ACC112 (cell line): ENCODE results near the gene ITGB6.

Source experiments
- H2AFZ ChIP-seq: fragments of 200-600 bp; sonication (generic); one replicate; pipeline ENCODE4 v1.6.0; 2017; ENCODE audit warnings: antibody characterized with exemption, low read length; ENCODE audit not compliant: unreplicated experiment
- H3K27ac ChIP-seq: fragments of 200-600 bp; sonication (generic); 2 replicates; pipeline ENCODE4 v1.5.1; 2014; ENCODE audit warnings: low read depth, mild to moderate bottlenecking, antibody characterized with exemption, low read length, moderate library complexity
- H3K27me3 ChIP-seq: fragments of 200-600 bp; sonication (generic); 2 replicates; pipeline ENCODE4 v1.6.1; 2014; ENCODE audit warnings: mild to moderate bottlenecking, antibody characterized with exemption, low read length, moderate library complexity, mixed read lengths; ENCODE audit not compliant: insufficient read depth
- H3K36me3 ChIP-seq: fragments of 200-600 bp; sonication (generic); 2 replicates; pipeline ENCODE4 v1.6.1; 2016; ENCODE audit warnings: mild to moderate bottlenecking, antibody characterized with exemption, low read length, moderate library complexity, mixed read lengths; ENCODE audit not compliant: insufficient read depth
- H3K4me1 ChIP-seq: fragments of 200-600 bp; sonication (generic); one replicate; pipeline ENCODE4 v1.6.1; 2016; ENCODE audit warnings: low read length, mixed read lengths; ENCODE audit not compliant: insufficient read depth, unreplicated experiment, control insufficient read depth
- H3K4me3 ChIP-seq: fragments of 200-600 bp; sonication (generic); 2 replicates; pipeline ENCODE4 v1.5.1; 2014; ENCODE audit warnings: mild to moderate bottlenecking, low read depth, low read length
- H3K79me2 ChIP-seq: fragments of 200-600 bp; sonication (generic); one replicate; pipeline ENCODE4 v1.6.0; 2016; ENCODE audit warnings: low read length; ENCODE audit not compliant: control insufficient read depth, unreplicated experiment, insufficient read depth

Gene ITGB6

GRCh38 chr2:160110674-160111239 lies 89.3 kb downstream of the ITGB6 start:
- no peak overlapping the region for H3K4me3 ChIP-seq
- H3K27ac ChIP-seq = no peak overlapping the region
- H3K79me2 ChIP-seq = no peaks in the 10 kb centered on the region
- peaks cover 5% of the 10 kb centered on the region for H3K4me1 ChIP-seq
- H2AFZ ChIP-seq = peak overlapping the region; percentile 36
- no peaks in the 10 kb centered on the region for H3K36me3 ChIP-seq
- no peaks in the 10 kb centered on the region for H3K27me3 ChIP-seq

GRCh38 chr2:160109939-160110673 lies 90.0 kb downstream of the ITGB6 start:
- Histone ChIP-seq H3K4me3 (no peak overlapping the region), H3K79me2 (no peaks in the 10 kb centered on the region), H2AFZ (peak overlapping the region; percentile 36), H3K27ac (no peak overlapping the region), H3K27me3 (no peaks in the 10 kb centered on the region), H3K4me1 (peaks cover 5% of the 10 kb centered on the region), H3K36me3 (no peaks in the 10 kb centered on the region)

GRCh38 chr2:160109243-160109642 lies 90.8 kb downstream of the ITGB6 start:
- peaks cover 5% of the 10 kb centered on the region for H3K4me1 ChIP-seq

GRCh38 chr2:160108646-160109045 lies 91.4 kb downstream of the ITGB6 start:
- Histone ChIP-seq H3K27ac (no peak overlapping the region), H2AFZ (no peak overlapping the region), H3K36me3 (no peaks in the 10 kb centered on the region)

More at GRCh38 chr2:160109243-160109642, 90.8 kb downstream of the ITGB6 start:
- Histone ChIP-seq H3K27ac (no peak overlapping the region), H2AFZ (no peak overlapping the region), H3K4me3 (no peak overlapping the region), H3K36me3 (no peaks in the 10 kb centered on the region), H3K79me2 (no peaks in the 10 kb centered on the region), H3K27me3 (no peaks in the 10 kb centered on the region)

GRCh38 chr2:160105366-160105765 lies 94.7 kb downstream of the ITGB6 start:
- Histone ChIP-seq H3K27me3 (no peaks in the 10 kb centered on the region), H3K36me3 (no peaks in the 10 kb centered on the region)

More at GRCh38 chr2:160108646-160109045, 91.4 kb downstream of the ITGB6 start:
- H3K4me3 ChIP-seq = no peak overlapping the region
- no peaks in the 10 kb centered on the region for H3K27me3 ChIP-seq
- no peaks in the 10 kb centered on the region for H3K79me2 ChIP-seq
- peaks cover 5% of the 10 kb centered on the region for H3K4me1 ChIP-seq

GRCh38 chr2:160104115-160104514 lies 96.0 kb downstream of the ITGB6 start:
- Histone ChIP-seq H3K27ac (no peak overlapping the region), H3K4me3 (no peak overlapping the region), H3K36me3 (no peaks in the 10 kb centered on the region), H2AFZ (no peak overlapping the region), H3K27me3 (no peaks in the 10 kb centered on the region), H3K79me2 (no peaks in the 10 kb centered on the region), H3K4me1 (no peaks in the 10 kb centered on the region)

More at GRCh38 chr2:160105366-160105765, 94.7 kb downstream of the ITGB6 start:
- Histone ChIP-seq H3K27ac (no peak overlapping the region), H3K4me1 (peaks cover 5% of the 10 kb centered on the region), H2AFZ (no peak overlapping the region), H3K4me3 (no peak overlapping the region), H3K79me2 (no peaks in the 10 kb centered on the region)

- Histone ChIP-seq H3K4me3 (no peak overlapping the region), H3K36me3 (no peaks in the 10 kb centered on the region), H2AFZ (no peak overlapping the region), H3K27ac (no peak overlapping the region), H3K27me3 (no peaks in the 10 kb centered on the region), H3K4me1 (no peaks in the 10 kb centered on the region), H3K79me2 (no peaks in the 10 kb centered on the region)
Observed at GRCh38 chr2:160097326-160097725, 102.7 kb downstream of the ITGB6 start.

- Histone ChIP-seq H2AFZ (no peak overlapping the region), H3K79me2 (no peaks in the 10 kb centered on the region), H3K36me3 (no peaks in the 10 kb centered on the region), H3K4me1 (peaks cover 5% of the 10 kb centered on the region), H3K27me3 (no peaks in the 10 kb centered on the region), H3K4me3 (no peak overlapping the region), H3K27ac (no peak overlapping the region)
Observed at GRCh38 chr2:160096409-160096808, 103.7 kb downstream of the ITGB6 start.

- H3K27ac ChIP-seq = no peak overlapping the region
- H3K4me1 ChIP-seq = peaks cover 11% of the 10 kb centered on the region
- no peaks in the 10 kb centered on the region for H3K79me2 ChIP-seq
- no peaks in the 10 kb centered on the region for H3K27me3 ChIP-seq
- H3K4me3 ChIP-seq = no peak overlapping the region
- H3K36me3 ChIP-seq = no peaks in the 10 kb centered on the region
- no peak overlapping the region for H2AFZ ChIP-seq
Observed at GRCh38 chr2:160092445-160092844, 107.6 kb downstream of the ITGB6 start.

GRCh38 chr2:160091381-160091780 lies 108.7 kb downstream of the ITGB6 start:
- peaks cover 11% of the 10 kb centered on the region for H3K4me1 ChIP-seq
- no peak overlapping the region for H3K4me3 ChIP-seq
- no peak overlapping the region for H3K27ac ChIP-seq
- no peaks in the 10 kb centered on the region for H3K36me3 ChIP-seq
- no peaks in the 10 kb centered on the region for H3K79me2 ChIP-seq
- no peaks in the 10 kb centered on the region for H3K27me3 ChIP-seq
- H2AFZ ChIP-seq = peak overlapping the region; percentile 10
